Measurements from ENCODE around the gene AXIN1. TPM values are rescaled to one million over a fixed set of nuclear protein-coding genes. Genes with fewer than 3 reads are reported as not detected.

AXIN1 gene
- total RNA-seq, 1 experiment from 2014 or later, result 26.9 TPM

GRCh38 chr16:383326-384051 lies 31.0 kb upstream of the AXIN1 start:
- Histone ChIP-seq H3K9me2 (replicated peaks; ENCODE audit: low read length) (no peaks in the 10 kb centered on the region), H3K4me2 (ENCODE audit: low read length) (peak overlapping the region; percentile 94), H3K36me3 (ENCODE audit: low read depth, low read length) (no peaks in the 10 kb centered on the region), H4K20me1 (ENCODE audit: low read length) (no peaks in the 10 kb centered on the region), H3K79me2 (ENCODE audit: low read length) (peaks cover 22% of the 10 kb centered on the region), H3K4me1 (ENCODE audit: insufficient read depth, low read length) (peaks cover 14% of the 10 kb centered on the region), H3K4me3 (ENCODE audit: low read length) (peak overlapping the region; percentile 86), H3K9ac (ENCODE audit: low read length) (peak overlapping the region; percentile 78), H3F3A (ENCODE audit: low read length, unreplicated experiment) (no peaks in the 10 kb centered on the region), H3K27ac (ENCODE audit: low read length) (peak overlapping the region; percentile 64), H3K27me3 (ENCODE audit: low read length) (no peaks in the 10 kb centered on the region), H2AFZ (ENCODE audit: low read length) (peak overlapping the region; percentile 66), H3K9me3 (ENCODE audit: low read length) (no peaks in the 10 kb centered on the region)
- CTCF ChIA-PET, result interaction anchor here (0.6 kb wide), 1 partner anchor 9 kb away, joined by 4 read pairs; no protein-coding TSS in a partner anchor
- POLR2A ChIA-PET (ENCODE audit: unreplicated experiment), result no interaction called here
- TF ChIP-seq EZH2 (IDR thresholded peaks at IDR 0.05; ENCODE audit: low read length, unreplicated experiment) (no peak), EZH2phosphoT487 (IDR thresholded peaks at IDR 0.05; ENCODE audit: borderline replicate concordance, low read length) (no peak), CTCF (conservative IDR thresholded peaks at IDR 0.05; ENCODE audit: low read depth, low read length) (no peak)
- BruUV-seq (replicated peaks), result no TSS peak
- peak; percentile 85 for DNase-seq
- ATAC-seq, result peak; percentile 58
- intact Hi-C loops (cut with micrococcal nuclease), result no loop called here

- Histone ChIP-seq H3K4me3 (ENCODE audit: low read length) (peak within 1 kb of the TSS; percentile 86), H3K36me3 (ENCODE audit: low read depth, low read length) (no peaks in the 10 kb centered on the region), H3K4me1 (ENCODE audit: insufficient read depth, low read length) (peaks cover 14% of the 10 kb centered on the region), H2AFZ (ENCODE audit: low read length) (peak within 1 kb of the TSS; percentile 76), H3K27ac (ENCODE audit: low read length) (peak within 1 kb of the TSS; percentile 64), H3F3A (ENCODE audit: low read length, unreplicated experiment) (no peaks in the 10 kb centered on the region), H3K9ac (ENCODE audit: low read length) (peak within 1 kb of the TSS; percentile 78), H3K9me3 (ENCODE audit: low read length) (no peaks in the 10 kb centered on the region), H3K4me2 (ENCODE audit: low read length) (peak within 1 kb of the TSS; percentile 94), H3K79me2 (ENCODE audit: low read length) (peaks cover 22% of the 10 kb centered on the region), H3K9me2 (replicated peaks; ENCODE audit: low read length) (no peaks in the 10 kb centered on the region), H3K27me3 (ENCODE audit: low read length) (no peaks in the 10 kb centered on the region), H4K20me1 (ENCODE audit: low read length) (no peaks in the 10 kb centered on the region)
- no TSS peak for BruUV-seq (replicated peaks)
- DNase-seq (peak; percentile 50), ATAC-seq (peak; percentile 43)
- ChIA-PET CTCF (interaction anchor here (0.7 to 1.1 kb wide), 2 partner anchors 20 to 67 kb away, joined by 3 read pairs; no protein-coding TSS in a partner anchor), POLR2A (ENCODE audit: unreplicated experiment) (no interaction called here)
- intact Hi-C loops (cut with micrococcal nuclease), result no loop called here
- TF ChIP-seq CTCF (conservative IDR thresholded peaks at IDR 0.05; ENCODE audit: low read depth, low read length) (no peak), EZH2phosphoT487 (IDR thresholded peaks at IDR 0.05; ENCODE audit: borderline replicate concordance, low read length) (no peak), EZH2 (IDR thresholded peaks at IDR 0.05; ENCODE audit: low read length, unreplicated experiment) (no peak)
Observed at GRCh38 chr16:381789-382717, 29.5 kb upstream of the AXIN1 start, which contains the start of gene PGAP6. Gene PGAP6 (minus strand): TSS chr16:381978. CDS start chr16:381821, 157 bp downstream.

Measured in PC-3 (cell line).